HG02852 (cell line): ENCODE data around the gene SYNDIG1.

ENCODE experiments used
- ATAC-seq: cut with Tn5 transposase; IDR thresholded peaks from one replicate; pipeline ENCODE4 v1.9.1; 2021; ENCODE audit warnings: mild to moderate bottlenecking, moderate library complexity; ENCODE audit not compliant: unreplicated experiment

The SYNDIG1 gene

DNA sequence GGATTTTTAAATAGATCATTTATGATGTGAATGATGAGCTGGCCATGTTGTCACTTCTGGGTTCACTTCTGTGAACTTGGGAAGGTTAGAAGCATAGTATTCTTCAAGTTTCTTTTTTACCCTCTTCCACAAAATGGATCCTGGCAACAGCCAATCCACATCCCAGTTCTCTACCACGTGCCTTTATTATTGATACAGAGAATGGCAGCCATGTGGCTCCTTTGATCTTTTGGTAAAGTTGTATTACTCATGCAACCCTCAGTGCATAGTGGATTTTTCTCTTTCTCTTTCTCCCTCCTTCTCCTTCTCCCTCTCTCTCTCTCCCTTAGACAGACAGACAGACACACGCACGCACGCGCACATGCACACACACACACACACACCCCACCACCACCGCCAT is 50.0 kb downstream of the SYNDIG1 start:
- no peak for ATAC-seq

DNA sequence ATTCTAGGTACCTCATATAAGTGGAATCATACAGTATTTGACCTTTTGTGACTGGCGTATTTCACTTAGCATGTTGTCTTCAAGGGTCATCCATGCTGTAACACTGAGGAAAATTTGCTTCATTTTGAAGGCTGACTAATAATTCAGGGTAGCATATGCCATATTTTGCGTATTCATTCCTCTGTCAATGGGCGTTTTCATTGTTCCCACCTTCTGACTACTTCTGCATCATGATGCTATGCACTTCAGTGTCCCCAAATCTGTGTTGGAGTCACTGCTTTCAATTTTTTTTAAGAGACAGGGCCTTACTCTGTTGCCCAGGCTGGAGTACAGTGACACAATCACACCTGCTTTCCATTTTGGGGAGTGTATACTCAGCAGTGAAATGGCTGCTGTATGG is 51.6 kb downstream of the SYNDIG1 start:
- ATAC-seq = no peak

DNA sequence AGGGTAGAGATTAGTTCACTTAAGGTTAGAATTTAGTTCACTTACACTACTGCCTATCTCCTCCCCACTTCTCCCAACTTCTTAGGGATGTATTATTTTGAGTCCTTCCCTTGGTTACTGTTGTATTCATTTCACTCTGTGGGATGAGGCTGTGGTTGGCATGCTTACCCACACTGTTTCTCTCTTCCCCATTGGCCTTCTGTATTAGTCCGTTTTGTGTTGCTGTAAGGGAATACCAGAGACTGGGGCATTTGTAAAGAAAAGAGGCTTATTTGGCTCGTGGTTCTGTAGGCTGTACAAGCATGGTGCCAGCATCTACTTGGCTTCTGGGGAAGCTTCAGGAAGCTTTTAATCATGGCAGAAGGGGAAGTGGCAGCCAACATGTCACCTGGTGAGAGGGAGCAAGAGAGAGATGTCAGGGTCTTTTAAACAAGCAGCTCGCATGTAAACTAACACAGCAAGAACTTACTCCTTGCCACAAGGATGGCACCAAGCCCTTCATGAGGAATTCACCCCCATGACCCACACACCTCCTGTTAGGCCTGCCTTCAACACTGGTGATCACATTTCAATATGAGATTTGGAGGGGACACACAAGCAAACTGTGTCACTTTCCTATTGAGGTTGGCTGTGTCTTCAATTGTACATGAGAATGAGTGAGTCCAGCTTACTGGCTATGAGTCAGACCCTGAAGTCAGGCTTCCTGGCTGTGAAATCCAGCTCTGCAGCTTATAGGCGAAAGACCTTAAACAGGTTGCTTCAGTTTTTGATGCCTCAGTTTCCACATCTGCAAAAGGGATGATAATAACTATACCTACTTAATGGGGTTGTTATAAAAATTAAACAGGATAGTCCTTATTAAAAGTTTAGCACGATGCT is 53.3 kb downstream of the SYNDIG1 start:
- ATAC-seq = no peak

DNA sequence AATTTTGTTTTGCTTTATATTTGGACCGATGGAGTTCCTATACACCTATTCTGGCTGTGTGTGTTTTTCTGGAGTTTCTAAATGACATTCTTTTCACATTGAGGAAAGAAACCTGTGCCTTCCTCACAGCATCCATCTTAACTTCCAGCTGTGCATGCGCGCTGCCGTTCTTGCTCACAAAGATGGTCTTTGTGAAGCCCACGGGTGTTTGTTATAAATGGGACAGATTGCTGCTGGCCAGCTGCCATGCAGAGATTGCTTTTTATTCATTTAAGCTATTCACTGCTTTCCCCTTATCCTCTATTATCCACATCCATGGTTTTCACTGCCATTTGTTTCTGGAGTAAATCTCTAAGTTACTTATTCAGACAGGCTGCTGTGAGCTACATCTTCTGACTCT is 54.2 kb downstream of the SYNDIG1 start:
- no peak for ATAC-seq

DNA sequence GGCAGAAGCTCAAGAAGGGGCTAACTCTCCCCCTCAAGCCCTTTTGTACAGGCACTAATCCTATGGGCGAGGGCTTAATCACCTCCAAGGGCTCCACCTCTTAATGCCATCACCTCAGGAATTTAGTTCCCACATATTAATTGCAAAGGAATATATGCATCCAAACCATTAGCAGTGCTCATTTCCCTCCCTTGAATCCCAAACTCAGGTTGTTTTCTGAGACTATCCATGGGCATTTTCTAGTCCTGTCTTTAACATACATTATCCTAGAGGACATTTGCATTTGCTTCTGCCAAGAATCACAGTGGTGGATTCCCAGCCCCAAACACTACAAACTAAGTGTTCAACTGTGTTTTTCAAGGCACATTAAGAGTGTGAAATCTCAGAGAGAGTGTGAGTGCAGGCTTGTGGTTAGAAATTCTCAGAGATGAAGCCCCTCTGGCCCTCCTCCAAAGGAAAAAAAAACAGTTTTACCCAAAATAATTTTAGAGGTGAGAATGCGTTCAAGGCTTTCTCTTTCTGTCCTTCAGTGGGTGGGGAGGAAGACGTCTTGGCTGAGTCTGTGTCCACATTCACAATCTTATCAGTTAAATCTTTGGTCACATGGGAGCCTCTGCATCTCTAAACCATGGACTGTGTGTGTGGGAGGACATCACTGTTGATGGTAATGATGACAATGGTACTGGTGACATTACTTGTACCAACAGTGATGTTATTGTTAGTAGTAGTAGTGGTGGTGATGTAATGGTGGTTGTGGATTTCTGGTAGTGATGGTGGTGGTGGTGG is 59.3 kb downstream of the SYNDIG1 start:
- ATAC-seq = no peak

DNA sequence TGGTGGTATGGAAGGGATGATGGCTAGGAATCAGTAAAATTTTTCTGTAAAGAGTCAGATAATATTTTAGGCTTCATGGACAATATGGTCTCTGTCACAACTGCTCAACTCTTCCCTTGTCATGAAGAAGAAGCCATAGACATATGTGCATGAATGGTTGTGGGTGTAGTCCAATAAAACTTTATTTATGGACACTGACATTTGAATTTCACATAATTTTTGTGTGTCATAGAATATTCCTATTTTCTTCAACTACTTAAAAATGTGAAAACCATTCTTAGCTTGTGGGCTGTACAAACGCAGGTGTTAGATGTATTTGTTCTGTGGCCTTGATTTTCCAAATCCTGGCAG is 59.9 kb downstream of the SYNDIG1 start:
- no peak for ATAC-seq

DNA sequence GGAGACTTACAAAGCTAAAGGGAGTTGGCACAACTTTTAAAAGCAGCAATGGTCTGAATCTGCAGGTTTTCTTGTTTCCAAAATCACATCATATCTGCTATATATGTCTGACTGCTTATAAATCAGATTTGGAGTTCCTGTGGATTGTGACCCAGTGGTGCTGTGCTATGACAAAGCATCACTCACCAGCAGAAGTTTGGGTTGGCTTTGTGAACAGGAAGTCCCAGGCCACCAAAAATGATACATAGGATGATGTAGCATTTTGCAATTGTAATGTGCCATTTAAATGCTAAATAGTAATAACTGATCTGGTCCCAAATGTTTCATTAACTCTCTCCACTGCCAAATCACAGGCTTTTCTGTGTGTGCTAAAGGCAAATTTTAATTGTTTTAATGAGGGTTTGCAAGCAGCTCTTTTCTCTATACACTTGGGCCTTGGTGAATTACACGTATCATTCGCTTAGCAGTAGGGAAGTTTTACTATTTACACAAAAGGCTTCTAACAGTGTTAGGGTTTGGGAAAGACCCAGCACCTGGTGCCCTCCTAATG is 60.8 kb downstream of the SYNDIG1 start:
- ATAC-seq = no peak

DNA sequence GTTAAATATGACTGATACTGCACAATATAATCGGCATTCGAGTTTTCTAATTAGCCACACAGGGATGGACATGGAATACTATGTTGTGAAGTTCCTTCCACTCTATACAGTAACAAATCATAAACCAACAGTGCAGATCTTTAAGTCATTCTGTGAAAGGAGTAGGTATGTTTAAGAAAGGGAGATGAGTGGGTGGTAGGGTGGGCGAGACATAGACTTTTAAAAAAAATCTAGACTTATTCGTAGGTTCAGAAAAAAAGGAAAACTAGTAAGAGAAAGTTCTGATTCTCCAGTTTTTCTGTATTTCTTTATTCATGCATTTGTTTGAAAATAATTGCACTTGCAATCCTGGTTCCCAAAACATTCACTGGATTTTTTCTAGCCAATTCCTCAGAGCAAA is 61.8 kb downstream of the SYNDIG1 start:
- no peak for ATAC-seq

DNA sequence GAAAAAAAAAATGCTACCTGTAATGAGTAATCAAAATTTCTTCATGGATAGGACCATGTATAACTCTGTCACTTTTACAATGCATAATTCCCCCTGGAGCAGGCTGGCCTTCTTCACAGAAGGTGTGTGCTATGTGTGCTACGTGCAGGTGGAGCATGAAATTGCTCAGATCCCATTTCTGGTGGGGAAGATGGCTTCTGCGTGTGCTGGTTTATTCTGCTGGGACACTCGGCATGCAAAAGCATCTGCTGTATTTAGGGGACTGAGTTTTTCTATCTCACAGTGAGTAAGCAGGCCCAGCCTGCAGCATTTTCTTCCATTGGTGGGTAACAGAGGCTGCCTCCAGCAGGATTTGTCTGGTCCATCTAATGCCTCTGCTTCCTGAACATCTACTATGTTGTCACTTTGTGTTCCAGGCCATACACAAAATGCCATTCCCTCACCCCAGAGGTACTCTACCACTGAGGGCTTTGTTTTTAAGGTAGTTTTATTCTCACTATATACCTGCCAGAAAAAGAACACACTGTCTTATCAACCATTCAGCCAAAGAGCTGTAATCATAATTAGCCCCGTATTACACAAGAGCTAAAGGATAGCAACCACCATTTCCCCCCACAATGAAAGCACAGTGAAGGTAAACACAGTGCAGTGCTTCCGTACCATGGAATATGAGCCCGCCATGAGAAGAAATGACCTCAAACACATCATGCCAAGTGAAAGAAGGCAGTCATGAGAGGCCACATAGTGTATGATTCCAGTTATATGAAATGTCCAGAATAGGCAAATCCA is 62.4 kb downstream of the SYNDIG1 start:
- no peak for ATAC-seq

DNA sequence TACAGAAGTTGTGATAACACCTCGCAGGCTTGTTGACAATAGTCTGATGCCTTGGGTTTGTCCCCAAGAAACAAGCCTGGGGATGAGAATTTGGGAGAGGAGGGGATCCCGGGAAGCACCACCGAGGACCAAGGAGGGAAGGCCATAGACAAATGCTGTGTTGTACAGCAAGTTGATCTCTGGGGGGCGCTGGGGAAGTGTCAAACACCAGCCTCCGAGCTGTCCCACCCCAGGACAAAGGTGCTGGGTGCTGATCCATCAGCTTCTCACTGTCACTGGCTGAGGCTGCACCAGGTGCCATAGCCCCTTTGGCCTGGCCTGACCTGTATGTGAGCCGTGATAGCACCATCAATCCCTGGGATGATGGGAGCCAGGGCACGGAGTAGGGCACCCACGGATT is 64.0 kb downstream of the SYNDIG1 start:
- no peak for ATAC-seq

DNA sequence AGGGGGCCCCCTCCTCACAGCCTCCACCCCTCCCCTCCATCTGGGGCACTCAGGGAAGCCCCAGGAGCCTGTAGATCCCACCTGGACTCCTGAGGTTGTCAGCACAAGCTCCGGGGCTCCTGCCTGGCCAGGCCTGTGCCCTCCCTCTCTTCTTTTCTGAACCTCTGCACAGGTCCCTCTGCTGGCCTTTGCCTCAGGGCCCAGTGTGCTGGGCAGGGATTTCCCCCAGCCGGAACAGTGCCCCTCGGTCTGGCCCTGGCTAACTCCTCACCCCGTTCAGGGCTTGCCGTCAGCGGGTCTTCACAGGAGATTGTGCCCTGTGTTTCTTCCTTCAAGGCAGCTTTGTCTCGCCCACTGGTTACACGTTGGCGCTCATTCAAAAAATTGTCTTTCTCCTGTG is 64.9 kb downstream of the SYNDIG1 start:
- ATAC-seq = no peak

DNA sequence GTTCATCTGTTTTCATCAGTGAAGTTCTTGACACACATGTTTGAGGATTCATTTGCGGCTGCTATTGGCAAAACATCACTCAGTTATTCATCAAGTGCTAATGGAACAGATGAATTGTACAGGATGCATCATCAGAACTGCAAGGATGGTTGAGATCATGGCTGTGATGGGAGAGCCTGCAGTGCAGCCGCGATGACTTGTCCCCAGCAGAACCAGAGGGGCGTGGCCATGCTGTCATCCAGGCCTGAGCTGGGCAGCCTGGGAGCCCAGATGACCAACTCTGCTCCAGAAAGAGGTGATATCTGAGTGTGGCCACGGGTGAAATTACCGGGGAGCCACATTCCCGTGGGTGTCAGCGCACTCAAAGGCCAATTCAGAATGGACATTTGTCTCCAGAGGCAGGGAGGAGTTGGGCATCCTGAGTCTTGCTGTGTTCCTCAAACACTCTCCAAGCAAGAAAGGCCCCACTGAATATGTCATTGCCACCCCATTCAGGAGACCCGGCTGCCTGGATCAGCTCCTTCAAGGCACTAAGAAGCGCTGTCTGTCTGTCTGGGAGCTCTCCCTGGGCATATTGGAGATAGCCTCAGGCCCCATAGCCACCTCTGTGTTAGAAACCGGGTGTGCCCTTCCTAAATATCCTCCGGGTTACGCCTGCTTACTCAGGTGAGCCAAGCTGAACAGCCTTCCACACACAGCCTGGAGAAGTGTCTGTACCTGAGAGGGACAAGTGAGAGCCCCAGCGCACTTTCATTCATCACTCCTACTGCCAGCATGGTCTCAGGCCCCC is 66.7 kb downstream of the SYNDIG1 start:
- ATAC-seq = no peak

DNA sequence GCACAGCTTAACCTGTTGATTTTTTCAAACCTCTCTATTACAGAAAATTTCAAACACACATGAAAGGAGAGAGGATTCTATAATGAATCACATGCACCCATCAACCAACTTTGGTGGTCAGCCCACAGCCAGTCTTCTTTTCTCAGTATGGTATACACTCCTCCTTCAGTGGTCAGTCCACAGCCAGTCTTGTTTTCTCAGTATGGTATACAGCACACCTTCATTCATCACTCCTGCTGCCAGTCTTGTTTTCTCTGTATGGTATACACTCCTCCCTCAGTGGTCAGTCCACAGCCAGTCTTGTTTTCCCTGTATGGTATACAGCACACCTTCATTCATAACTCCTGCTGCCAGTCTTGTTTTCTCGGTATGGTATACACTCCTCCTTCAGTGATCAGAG is 67.8 kb downstream of the SYNDIG1 start:
- no peak for ATAC-seq

DNA sequence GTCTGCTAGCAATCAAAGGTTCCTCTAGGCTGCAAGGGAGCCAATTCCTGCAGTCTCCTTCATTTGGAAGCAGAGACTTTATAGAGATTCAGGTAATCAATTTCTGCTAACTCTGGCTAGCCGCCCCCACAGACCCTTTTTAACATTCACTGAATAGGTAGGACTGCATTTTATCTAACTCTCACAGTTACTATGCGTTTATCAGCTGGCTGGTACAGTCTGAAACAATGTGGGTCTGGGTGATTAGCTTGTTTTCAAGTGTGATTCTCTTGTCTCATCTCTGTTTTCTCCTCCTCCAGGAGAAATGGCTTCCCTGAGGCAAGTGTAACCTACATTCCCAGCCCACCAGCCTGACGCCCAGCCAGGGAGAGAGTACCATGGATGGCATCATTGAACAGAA is 73.3 kb downstream of the SYNDIG1 start:
- ATAC-seq = no peak

DNA sequence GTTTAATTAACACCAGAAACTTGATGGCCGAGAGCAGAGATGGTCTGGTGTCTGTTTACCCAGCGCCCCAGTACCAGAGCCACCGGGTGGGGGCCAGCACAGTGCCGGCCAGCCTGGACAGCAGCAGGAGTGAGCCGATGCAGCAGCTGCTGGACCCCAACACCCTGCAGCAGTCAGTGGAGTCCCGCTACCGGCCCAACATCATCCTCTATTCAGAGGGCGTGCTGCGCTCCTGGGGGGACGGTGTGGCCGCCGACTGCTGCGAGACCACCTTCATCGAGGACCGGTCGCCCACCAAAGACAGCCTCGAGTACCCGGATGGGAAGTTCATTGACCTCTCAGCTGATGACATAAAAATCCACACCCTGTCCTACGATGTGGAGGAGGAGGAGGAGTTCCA is 73.7 kb downstream of the SYNDIG1 start:
- no peak for ATAC-seq

DNA sequence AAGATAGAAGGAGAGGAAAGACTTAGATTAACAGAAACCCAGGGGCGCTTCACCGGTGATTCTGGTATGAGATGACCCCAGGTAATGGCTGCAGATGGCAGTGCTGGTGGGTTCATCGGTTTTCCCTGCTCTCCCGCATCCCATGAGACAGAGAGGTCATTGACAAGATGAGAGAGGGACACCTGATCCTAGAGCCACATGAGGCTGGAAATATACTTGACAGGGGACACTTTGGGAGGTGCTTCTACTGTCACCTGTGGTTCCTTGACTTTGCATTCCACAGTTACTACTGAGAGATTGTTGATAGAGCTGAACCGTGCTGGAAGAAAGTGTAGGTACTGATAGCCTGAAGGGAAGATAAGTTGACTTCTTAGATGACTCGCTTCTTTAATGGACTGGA is 74.3 kb downstream of the SYNDIG1 start:
- ATAC-seq = no peak

DNA sequence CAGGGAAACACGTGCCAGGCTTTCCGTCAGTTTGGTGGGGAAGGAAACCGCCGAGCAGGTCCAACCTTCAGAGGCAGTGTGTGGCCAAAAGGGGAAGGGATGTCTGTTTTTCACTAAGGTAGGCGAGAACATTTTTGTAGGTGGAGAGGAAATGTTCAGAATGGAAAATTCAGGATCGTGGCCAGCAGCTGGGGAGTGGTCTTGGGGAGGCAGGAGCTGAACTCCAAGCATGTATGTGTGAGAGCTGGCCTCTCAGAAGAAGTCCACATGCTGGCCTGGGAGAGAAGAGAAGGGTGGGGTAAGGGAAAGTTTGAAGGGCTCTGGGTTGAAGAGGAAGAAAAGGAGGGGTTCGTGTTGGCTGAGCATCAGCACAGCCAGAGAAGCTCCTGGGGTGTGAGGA is 74.9 kb downstream of the SYNDIG1 start:
- ATAC-seq = no peak

DNA sequence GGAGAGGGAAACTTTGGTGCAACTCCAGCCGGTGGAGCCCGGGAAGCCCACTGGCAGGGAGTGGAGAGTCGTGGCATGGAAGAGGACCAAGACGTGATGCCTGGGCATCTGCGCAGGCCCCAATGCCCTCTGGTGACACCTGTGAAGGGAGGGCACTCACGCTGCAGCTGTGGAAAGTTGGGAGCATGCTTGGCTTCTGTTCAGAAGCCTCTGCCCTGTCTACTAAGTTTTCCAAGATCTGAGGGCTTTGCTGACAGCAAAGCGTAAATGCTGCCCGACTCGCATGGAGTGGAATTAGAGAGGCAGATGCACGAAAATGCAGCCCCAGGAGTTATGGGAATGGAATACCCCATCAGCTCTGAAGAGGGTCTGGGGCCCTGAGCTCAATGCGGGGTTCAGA is 75.7 kb downstream of the SYNDIG1 start:
- no peak for ATAC-seq

DNA sequence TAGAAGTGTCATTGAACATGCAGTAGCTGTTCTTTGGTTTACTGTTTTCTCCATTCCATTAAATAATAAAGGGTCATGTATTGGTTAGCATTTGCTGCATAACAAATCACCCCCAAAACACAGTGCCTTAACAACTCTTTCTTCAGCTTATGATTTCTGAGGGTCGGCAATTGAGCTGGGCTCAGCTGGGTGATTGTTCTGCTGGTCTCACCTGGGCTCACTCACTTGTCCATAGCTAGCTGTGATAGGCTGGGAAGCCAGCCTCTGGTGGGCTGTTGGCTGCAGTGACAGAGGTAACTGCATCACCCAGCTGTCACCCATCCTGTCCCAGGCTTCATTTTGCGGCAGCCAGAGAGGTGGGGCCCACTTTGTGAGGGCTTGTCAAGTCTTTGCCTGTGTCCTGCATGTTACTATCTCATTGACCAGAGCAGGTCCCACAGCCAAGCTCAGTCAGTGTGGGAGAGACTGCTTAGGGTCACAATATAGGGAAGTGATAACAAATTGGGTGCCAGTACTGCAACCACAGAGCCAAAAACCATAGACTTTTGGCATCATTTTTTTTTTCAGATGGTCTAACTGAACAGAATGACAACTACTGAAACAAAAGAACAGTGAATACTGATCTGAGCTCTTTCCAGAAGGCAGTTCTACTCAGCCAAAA is 76.9 kb downstream of the SYNDIG1 start:
- ATAC-seq = no peak

DNA sequence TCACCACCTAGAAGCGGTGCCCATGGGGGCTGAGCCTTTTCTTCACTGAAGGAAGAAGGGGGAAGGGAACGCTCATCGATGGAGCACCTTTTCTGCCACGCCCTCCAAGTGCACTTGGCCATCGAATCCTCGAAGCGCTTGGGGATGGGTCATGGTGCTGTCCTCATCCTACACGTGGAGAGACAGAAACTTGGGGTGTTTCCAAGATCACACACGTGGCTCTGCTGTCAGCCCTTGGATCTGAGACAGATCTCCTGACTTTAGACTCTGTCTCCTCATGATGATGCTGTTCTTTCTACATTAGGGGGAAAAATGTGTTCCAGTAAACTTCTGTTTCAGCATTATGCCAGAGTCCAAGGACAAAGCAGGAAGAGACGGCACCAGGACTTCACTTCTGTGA is 78.5 kb downstream of the SYNDIG1 start:
- ATAC-seq = no peak
